ENCODE data around the gene ROCK2.

ROCK2 gene

DNA sequence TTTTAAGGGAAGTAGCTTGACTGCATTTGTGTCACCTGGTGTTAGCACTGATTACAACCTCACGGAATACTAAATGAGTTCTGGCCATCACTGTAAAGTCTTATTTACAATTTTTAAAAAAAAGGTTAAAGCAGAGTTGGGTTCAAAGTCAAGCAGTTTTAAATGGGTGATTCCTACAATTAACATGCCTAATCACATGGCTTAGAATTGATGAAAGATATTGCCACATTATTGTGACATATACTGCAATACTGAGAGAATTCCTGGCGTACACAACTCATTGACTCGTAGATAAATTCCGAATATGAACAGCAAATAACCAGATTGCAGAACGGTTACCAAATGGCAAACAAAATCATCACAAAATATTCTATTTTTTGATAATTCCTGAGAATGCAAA is 34.2 kb downstream of the ROCK2 start:
- DNase-seq (ENCODE audit: low read depth in 3 of 3), result no peak

- DNase-seq (ENCODE audit: low read depth in 3 of 3), result no peak
Observed at GRCh38 chr2:11309706-11310105, 34.7 kb downstream of the ROCK2 start.

GRCh38 chr2:11307764-11308415 is 36.5 kb downstream of the ROCK2 start:
- no peak for DNase-seq (ENCODE audit: low read depth in 3 of 3)

- DNase-seq (ENCODE audit: low read depth in 3 of 3), result no peak
Observed at GRCh38 chr2:11305958-11306357, 38.5 kb downstream of the ROCK2 start.

DNA sequence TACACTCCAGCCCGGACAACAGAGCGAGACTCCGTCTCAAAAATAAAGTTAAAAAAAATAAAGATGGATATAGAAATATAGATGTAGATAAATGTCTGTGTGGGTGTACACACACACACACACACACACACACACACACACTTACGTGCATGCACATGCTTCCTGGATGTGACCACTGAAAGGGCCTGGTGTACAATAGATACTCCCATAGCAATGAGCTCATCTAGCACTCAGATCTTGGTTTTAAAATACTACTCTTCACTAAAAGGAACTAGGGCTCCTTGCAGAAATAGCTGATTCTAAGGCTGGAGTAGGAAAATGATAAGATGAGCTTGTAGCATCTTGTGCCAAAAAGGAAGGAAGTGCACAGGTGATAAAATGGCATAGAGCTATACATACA is 39.1 kb downstream of the ROCK2 start:
- no peak for DNase-seq (ENCODE audit: low read depth in 3 of 3)

DNA sequence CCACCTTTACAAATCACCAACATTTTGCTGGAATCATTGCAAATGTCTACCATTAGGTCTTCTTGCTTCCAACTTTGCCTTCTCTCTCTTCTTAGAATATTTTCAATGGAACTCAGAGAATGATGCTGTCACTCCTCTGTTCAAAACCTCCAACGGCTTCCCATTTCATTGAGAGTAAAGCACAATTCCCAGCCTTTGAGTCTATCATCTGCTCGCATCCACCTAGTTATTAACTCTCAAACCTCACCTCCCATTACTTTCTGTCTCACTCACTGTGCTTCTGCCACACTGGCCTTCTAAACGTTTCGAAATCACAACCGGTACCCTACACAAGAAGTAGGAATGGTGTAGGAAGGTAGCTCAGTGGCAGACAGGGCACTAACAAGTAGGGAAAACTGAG is 40.0 kb downstream of the ROCK2 start:
- DNase-seq (ENCODE audit: low read depth in 3 of 3), result no peak

- no peak for DNase-seq (ENCODE audit: low read depth in 3 of 3)
Observed at GRCh38 chr2:11303290-11304013, 41.0 kb downstream of the ROCK2 start.

GRCh38 chr2:11299439-11299838 is 45.0 kb downstream of the ROCK2 start:
- DNase-seq (ENCODE audit: low read depth in 3 of 3), result no peak

GRCh38 chr2:11298592-11298991 is 45.8 kb downstream of the ROCK2 start:
- DNase-seq (ENCODE audit: low read depth in 3 of 3), result no peak

DNA sequence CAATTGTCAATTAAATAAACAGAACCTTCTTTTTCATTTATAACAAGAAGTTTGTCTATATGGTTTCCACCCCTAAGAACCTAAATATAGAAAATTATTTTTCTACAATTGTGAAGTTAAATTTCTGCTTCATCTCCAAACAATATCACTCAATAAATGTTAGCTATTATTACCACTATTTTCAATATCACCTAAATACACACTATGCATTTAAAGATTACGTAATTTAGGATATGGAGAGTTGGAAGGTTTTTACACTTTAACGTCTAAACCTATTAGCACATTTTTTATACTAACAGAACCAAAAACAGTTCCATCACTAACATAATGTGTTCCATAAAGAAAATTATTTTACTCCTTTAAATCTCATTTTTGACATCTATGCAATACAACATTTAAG is 48.0 kb downstream of the ROCK2 start:
- DNase-seq (ENCODE audit: low read depth in 3 of 3), result no peak

DNA sequence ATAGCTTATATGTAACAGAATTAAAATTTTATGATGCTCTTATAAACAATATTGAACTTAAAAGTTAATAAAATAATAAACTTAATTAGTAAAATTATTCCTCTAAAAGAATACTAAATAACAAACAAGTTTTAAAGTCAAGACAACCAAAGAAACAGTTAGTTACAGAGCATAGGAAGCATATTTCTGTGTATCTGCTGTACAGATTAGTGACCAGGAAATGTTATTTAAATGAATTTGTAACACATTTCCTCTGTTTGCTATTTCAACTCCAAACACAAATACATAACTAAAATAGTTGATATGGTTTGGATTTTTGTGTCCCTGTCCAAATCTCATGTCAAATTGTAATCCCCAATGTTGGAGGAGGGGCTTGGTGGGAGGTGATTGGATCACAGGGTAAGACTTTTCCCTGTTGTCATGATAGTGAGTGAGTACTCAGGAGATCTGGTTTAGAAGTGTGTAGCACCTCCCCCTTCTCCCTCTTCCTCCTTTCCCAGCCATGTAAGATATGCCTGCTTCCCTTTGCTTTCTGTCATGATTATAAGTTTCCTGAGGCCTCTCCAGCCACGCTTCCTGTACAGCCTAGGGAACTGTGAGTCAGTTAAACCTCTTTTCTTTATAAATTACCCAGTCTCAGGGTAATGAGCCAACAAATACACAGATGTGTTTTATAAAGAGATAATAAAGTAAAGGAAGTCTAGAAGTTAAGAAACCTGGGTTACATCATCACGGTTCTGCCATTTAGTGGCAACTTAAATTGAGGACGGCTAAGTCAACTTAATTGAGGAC is 51.8 kb downstream of the ROCK2 start:
- DNase-seq (ENCODE audit: low read depth in 3 of 3), result no peak

DNA sequence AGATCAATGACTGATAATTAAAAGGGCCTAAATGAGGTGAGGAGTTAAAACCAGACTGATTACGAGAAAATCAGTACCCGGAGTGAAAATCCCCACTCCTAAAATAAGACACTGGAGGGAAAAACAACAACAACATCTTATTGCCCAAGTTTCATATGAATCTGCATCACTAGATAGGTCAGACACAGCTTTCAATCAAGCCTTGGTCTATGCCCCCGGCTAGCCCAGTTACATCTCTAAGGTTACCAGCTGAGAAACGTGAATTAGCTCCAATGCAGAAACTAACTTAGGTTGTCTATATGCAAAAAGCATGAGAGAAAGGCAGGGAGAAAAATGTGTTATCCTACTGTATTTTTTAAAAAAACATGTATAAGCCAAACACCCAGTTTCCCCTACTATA is 53.7 kb downstream of the ROCK2 start:
- no peak for DNase-seq (ENCODE audit: low read depth in 3 of 3)

- no peak for DNase-seq (ENCODE audit: low read depth in 3 of 3)
Observed at GRCh38 chr2:11290211-11290610, 54.2 kb downstream of the ROCK2 start.

- no peak for DNase-seq (ENCODE audit: low read depth in 3 of 3)
Observed at GRCh38 chr2:11288431-11288830, 56.0 kb downstream of the ROCK2 start.

DNA sequence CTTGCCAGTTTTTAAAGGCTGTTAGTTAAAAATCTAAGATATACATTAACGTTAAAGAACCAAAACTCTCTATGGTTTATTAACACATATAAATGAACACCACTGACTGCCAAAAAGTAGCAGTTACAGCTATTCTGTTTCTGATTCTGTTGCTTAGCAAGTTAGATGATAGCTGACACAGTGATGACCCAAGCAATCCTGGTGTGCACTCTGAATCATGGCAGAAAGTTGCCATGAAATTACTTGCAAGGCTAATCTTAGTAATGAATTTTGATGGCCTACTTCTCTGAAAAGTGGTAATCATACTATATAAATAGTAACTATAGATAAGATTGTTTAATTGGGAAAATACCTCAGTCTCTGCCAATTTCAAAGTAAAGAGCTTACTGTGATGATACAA is 57.7 kb downstream of the ROCK2 start:
- DNase-seq (ENCODE audit: low read depth in 3 of 3), result no peak

DNA sequence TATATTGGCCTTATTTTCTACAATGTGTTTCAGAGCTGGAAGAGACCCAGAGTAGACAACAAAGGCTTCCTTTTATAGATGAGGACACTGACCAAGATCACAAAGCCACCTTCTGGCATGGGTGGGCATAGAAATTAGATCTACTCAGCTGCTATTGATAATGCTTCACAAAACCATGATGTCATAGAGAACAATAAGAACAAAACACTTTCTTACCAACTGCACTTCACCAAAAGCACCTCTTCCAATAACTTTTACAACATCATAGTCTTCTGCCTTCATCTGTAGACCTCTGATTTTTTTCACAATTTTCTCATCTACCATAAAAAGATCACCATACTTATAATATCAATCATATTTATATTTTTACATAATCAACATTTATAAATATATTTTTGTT is 58.1 kb downstream of the ROCK2 start:
- DNase-seq (ENCODE audit: low read depth in 3 of 3), result no peak

- DNase-seq (ENCODE audit: low read depth in 3 of 3), result no peak
Observed at GRCh38 chr2:11285499-11285898, 58.9 kb downstream of the ROCK2 start.

- no peak for DNase-seq (ENCODE audit: low read depth in 3 of 3)
Observed at GRCh38 chr2:11281186-11281585, 63.2 kb downstream of the ROCK2 start.

- no peak for DNase-seq (ENCODE audit: low read depth in 3 of 3)
Observed at GRCh38 chr2:11280713-11281112, 63.7 kb downstream of the ROCK2 start.

GRCh38 chr2:11279398-11279797 is 65.0 kb downstream of the ROCK2 start:
- no peak for DNase-seq (ENCODE audit: low read depth in 3 of 3)

GRCh38 chr2:11278219-11278618 is 66.2 kb downstream of the ROCK2 start:
- DNase-seq (ENCODE audit: low read depth in 3 of 3), result no peak

DNA sequence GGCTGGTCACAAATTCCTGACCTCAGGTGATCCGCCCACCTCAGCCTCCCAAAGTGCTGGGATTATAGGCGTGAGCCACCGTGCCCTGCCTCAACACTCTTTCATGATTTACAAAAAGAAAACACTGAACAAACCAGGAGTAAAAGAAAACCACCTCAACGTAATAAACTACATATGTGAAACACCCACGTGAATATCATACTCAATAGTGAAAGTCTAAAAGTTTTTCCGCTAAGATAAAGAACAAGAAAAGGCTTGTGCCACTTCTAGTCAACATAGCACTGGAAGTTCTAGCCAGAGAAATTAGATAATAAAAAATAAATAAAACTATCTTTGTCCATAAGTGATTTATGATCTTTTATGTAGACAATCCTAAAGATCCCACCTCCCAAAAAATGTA is 68.5 kb downstream of the ROCK2 start:
- DNase-seq (ENCODE audit: low read depth in 3 of 3), result no peak

GRCh38 chr2:11270891-11271290 is 73.5 kb downstream of the ROCK2 start:
- DNase-seq (ENCODE audit: low read depth in 3 of 3), result no peak

Measured in stimulated activated CD4-positive, alpha-beta T cell treated with anti-CD3 and anti-CD28 coated beads, TNF-alpha, amount 100 ng/mL, for 24 hours (primary cell).